Measurements from ENCODE around the gene GPR31.
A peak's percentile ranks its signal among the peaks of the same experiment; 100 is the strongest.

GPR31 gene

DNA sequence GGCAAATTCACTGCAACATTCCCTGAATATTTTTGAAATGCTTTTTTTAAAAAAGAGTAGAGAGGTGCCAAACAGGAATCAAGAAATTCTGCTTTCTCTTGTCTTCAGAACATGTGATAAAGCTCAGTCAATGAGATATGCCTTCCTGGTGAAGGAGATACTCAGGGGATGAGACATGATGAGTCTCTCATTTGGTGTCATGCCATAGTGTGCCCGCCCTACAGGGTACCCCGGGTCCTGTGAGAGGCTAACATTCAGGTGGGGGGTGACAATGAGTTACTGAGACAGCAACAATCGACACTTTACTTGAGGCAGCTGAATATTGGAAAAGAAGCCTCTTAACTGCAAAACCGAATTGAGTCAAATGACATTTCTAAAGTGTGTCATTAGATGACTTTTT, 28.2 kb downstream of the GPR31 start:
- Histone ChIP-seq H3K27ac (ENCODE audit: low read depth in 2 of 2, low read length in 2 of 2) (no peak overlapping the region), H3K9me3 (ENCODE audit: control insufficient read depth in 2 of 2, low read length in 2 of 2) (no peaks in the 10 kb centered on the region), H3K27me3 (ENCODE audit: control insufficient read depth in 2 of 2, insufficient read depth in 2 of 2, low read length in 2 of 2) (no peaks in the 10 kb centered on the region), H3K4me1 (ENCODE audit: control insufficient read depth in 2 of 2, insufficient read depth in 2 of 2, low read length in 2 of 2) (no peaks in the 10 kb centered on the region), H3K4me3 (ENCODE audit: low read length in 2 of 2) (no peak overlapping the region), H3K9ac (ENCODE audit: low read depth in 1 of 2, low read length in 2 of 2) (no peak overlapping the region), H3K36me3 (ENCODE audit: control insufficient read depth in 2 of 2, insufficient read depth in 2 of 2, low read length in 2 of 2) (no peaks in the 10 kb centered on the region)

DNA sequence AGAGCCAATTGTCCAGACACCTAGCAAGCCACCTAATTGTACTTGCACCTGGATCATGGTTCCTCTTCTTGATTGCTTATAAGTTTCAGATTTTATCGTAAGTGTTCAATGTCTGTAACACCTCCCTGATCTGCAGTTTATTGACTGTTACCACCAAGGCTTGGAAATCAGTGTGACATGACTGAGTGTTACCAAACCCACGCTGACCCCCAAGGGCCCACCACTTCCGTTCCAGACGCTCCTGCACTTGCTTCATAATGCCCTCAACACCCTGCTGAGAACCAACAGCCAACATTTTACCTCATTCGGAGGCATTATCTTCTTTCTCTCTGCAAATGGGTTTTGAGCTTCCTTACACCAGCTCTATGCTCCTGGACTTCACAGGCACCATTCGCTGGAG, 28.6 kb downstream of the GPR31 start:
- H3K9me3 ChIP-seq (ENCODE audit: control insufficient read depth in 2 of 2, low read length in 2 of 2): no peaks in the 10 kb centered on the region
- H3K9ac ChIP-seq (ENCODE audit: low read depth in 1 of 2, low read length in 2 of 2): no peak overlapping the region
- no peak overlapping the region for H3K27ac ChIP-seq (ENCODE audit: low read depth in 2 of 2, low read length in 2 of 2)
- H3K4me3 ChIP-seq (ENCODE audit: low read length in 2 of 2): no peak overlapping the region
- H3K27me3 ChIP-seq (ENCODE audit: control insufficient read depth in 2 of 2, insufficient read depth in 2 of 2, low read length in 2 of 2): no peaks in the 10 kb centered on the region
- no peaks in the 10 kb centered on the region for H3K4me1 ChIP-seq (ENCODE audit: control insufficient read depth in 2 of 2, insufficient read depth in 2 of 2, low read length in 2 of 2)
- H3K36me3 ChIP-seq (ENCODE audit: control insufficient read depth in 2 of 2, insufficient read depth in 2 of 2, low read length in 2 of 2): no peaks in the 10 kb centered on the region

DNA sequence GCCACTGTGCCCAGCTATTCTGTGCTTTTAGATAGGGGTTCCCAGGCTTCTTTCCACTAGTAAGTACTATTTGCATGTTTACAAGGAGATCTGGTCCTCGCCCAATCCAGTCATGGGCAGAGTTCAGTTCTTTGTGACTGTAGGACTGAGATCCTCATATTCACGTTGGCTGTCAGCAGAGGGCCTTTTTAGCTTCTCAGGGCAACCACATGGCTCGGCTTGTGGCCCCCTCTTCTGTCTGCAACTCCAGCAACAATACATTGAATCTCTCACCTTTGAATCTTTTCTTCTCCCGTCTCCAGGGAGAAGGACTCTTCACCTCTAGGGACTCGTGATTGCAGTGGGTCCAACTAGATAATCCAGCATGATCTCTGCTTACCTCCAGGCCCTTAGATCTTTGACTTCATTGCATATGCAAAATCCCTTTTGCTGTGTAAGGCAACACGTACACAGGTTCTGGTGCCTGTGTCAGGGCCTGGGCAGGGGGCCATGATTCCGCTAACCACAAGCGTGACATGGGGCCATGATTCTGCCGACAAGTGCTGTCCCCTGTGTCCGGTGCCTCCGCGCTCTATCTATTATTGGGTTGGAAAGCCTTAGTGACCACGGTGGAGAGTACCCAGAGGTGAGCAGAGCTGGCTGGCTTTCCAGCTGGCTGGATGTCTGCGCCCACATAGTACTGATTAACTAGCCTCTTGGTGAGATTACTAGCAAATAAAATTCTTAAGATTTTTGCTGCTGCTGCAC, 29.8 kb downstream of the GPR31 start:
- Histone ChIP-seq H3K9ac (ENCODE audit: low read depth in 1 of 2, low read length in 2 of 2) (no peak overlapping the region), H3K27me3 (ENCODE audit: control insufficient read depth in 2 of 2, insufficient read depth in 2 of 2, low read length in 2 of 2) (no peaks in the 10 kb centered on the region), H3K4me3 (ENCODE audit: low read length in 2 of 2) (no peak overlapping the region), H3K4me1 (ENCODE audit: control insufficient read depth in 2 of 2, insufficient read depth in 2 of 2, low read length in 2 of 2) (peaks cover 0 to 3% of the 10 kb centered on the region in 2 donors), H3K36me3 (ENCODE audit: control insufficient read depth in 2 of 2, insufficient read depth in 2 of 2, low read length in 2 of 2) (no peaks in the 10 kb centered on the region), H3K27ac (ENCODE audit: low read depth in 2 of 2, low read length in 2 of 2) (no peak overlapping the region), H3K9me3 (ENCODE audit: control insufficient read depth in 2 of 2, low read length in 2 of 2) (no peaks in the 10 kb centered on the region)

GRCh38 chr6:167125855-167126349, 31.9 kb downstream of the GPR31 start:
- Histone ChIP-seq H3K9me3 (ENCODE audit: control insufficient read depth in 2 of 2, low read length in 2 of 2) (no peaks in the 10 kb centered on the region), H3K4me1 (ENCODE audit: control insufficient read depth in 2 of 2, insufficient read depth in 2 of 2, low read length in 2 of 2) (peaks cover 0 to 4% of the 10 kb centered on the region in 2 donors), H3K27ac (ENCODE audit: low read depth in 2 of 2, low read length in 2 of 2) (no peak overlapping the region), H3K36me3 (ENCODE audit: control insufficient read depth in 2 of 2, insufficient read depth in 2 of 2, low read length in 2 of 2) (no peaks in the 10 kb centered on the region), H3K4me3 (ENCODE audit: low read length in 2 of 2) (no peak overlapping the region), H3K27me3 (ENCODE audit: control insufficient read depth in 2 of 2, insufficient read depth in 2 of 2, low read length in 2 of 2) (no peaks in the 10 kb centered on the region), H3K9ac (ENCODE audit: low read depth in 1 of 2, low read length in 2 of 2) (no peak overlapping the region)

GRCh38 chr6:167125410-167125809, 32.4 kb downstream of the GPR31 start:
- Histone ChIP-seq H3K4me3 (ENCODE audit: low read length in 2 of 2) (peak overlapping the region in 1 of 2 donors; percentile 32), H3K4me1 (ENCODE audit: control insufficient read depth in 2 of 2, insufficient read depth in 2 of 2, low read length in 2 of 2) (peaks cover 0 to 4% of the 10 kb centered on the region in 2 donors), H3K27me3 (ENCODE audit: control insufficient read depth in 2 of 2, insufficient read depth in 2 of 2, low read length in 2 of 2) (no peaks in the 10 kb centered on the region), H3K36me3 (ENCODE audit: control insufficient read depth in 2 of 2, insufficient read depth in 2 of 2, low read length in 2 of 2) (no peaks in the 10 kb centered on the region), H3K9me3 (ENCODE audit: control insufficient read depth in 2 of 2, low read length in 2 of 2) (no peaks in the 10 kb centered on the region), H3K27ac (ENCODE audit: low read depth in 2 of 2, low read length in 2 of 2) (no peak overlapping the region), H3K9ac (ENCODE audit: low read depth in 1 of 2, low read length in 2 of 2) (no peak overlapping the region)

DNA sequence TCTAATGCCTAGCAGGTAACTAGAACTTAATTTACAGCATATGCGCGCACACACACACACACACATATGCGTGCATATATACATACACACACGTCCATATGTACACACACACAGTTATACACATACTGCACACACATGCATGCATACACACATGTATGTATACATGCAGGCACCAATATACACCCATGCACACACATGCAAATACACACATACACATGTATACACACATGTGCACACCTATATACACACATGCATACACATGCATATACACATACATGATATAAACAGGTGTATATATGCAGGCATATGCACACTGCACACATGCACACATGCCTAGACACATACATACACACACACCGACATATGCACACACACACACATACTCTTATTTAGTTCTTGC, 33.0 kb downstream of the GPR31 start:
- no peak overlapping the region for H3K9ac ChIP-seq (ENCODE audit: low read depth in 1 of 2, low read length in 2 of 2)
- H3K27me3 ChIP-seq (ENCODE audit: control insufficient read depth in 2 of 2, insufficient read depth in 2 of 2, low read length in 2 of 2): no peaks in the 10 kb centered on the region
- peak overlapping the region in 1 of 2 donors; percentile 45 for H3K4me3 ChIP-seq (ENCODE audit: low read length in 2 of 2)
- H3K4me1 ChIP-seq (ENCODE audit: control insufficient read depth in 2 of 2, insufficient read depth in 2 of 2, low read length in 2 of 2): peaks cover 0 to 4% of the 10 kb centered on the region in 2 donors
- no peaks in the 10 kb centered on the region for H3K36me3 ChIP-seq (ENCODE audit: control insufficient read depth in 2 of 2, insufficient read depth in 2 of 2, low read length in 2 of 2)
- no peaks in the 10 kb centered on the region for H3K9me3 ChIP-seq (ENCODE audit: control insufficient read depth in 2 of 2, low read length in 2 of 2)
- H3K27ac ChIP-seq (ENCODE audit: low read depth in 2 of 2, low read length in 2 of 2): no peak overlapping the region

- Histone ChIP-seq H3K4me1 (ENCODE audit: control insufficient read depth in 2 of 2, insufficient read depth in 2 of 2, low read length in 2 of 2) (peaks cover 0 to 4% of the 10 kb centered on the region in 2 donors), H3K9me3 (ENCODE audit: control insufficient read depth in 2 of 2, low read length in 2 of 2) (no peaks in the 10 kb centered on the region), H3K4me3 (ENCODE audit: low read length in 2 of 2) (peak within 1 kb of the TSS in 1 of 2 donors; percentile 37), H3K27ac (ENCODE audit: low read depth in 2 of 2, low read length in 2 of 2) (peak within 1 kb of the TSS; percentile 32 to 59), H3K36me3 (ENCODE audit: control insufficient read depth in 2 of 2, insufficient read depth in 2 of 2, low read length in 2 of 2) (no peaks in the 10 kb centered on the region), H3K9ac (ENCODE audit: low read depth in 1 of 2, low read length in 2 of 2) (no peak within 1 kb of the TSS), H3K27me3 (ENCODE audit: control insufficient read depth in 2 of 2, insufficient read depth in 2 of 2, low read length in 2 of 2) (no peaks in the 10 kb centered on the region)
Observed at GRCh38 chr6:167122827-167123657, 34.7 kb downstream of the GPR31 start, which contains the start of gene CCR6. CCR6 (plus strand) TSS chr6:167123096; CDS start chr6:167136135, 13,039 bp downstream.

GRCh38 chr6:167122041-167122826, 35.5 kb downstream of the GPR31 start:
- Histone ChIP-seq H3K4me3 (ENCODE audit: low read length in 2 of 2) (peak overlapping the region in 1 of 2 donors; percentile 37), H3K4me1 (ENCODE audit: control insufficient read depth in 2 of 2, insufficient read depth in 2 of 2, low read length in 2 of 2) (peaks cover 0 to 4% of the 10 kb centered on the region in 2 donors), H3K27ac (ENCODE audit: low read depth in 2 of 2, low read length in 2 of 2) (peak overlapping the region; percentile 32 to 59), H3K36me3 (ENCODE audit: control insufficient read depth in 2 of 2, insufficient read depth in 2 of 2, low read length in 2 of 2) (no peaks in the 10 kb centered on the region), H3K9ac (ENCODE audit: low read depth in 1 of 2, low read length in 2 of 2) (no peak overlapping the region), H3K9me3 (ENCODE audit: control insufficient read depth in 2 of 2, low read length in 2 of 2) (no peaks in the 10 kb centered on the region), H3K27me3 (ENCODE audit: control insufficient read depth in 2 of 2, insufficient read depth in 2 of 2, low read length in 2 of 2) (no peaks in the 10 kb centered on the region)

- Histone ChIP-seq H3K9ac (ENCODE audit: low read depth in 1 of 2, low read length in 2 of 2) (peak overlapping the region in 1 of 2 donors; percentile 14), H3K4me3 (ENCODE audit: low read length in 2 of 2) (peak overlapping the region in 1 of 2 donors; percentile 20), H3K27me3 (ENCODE audit: control insufficient read depth in 2 of 2, insufficient read depth in 2 of 2, low read length in 2 of 2) (no peaks in the 10 kb centered on the region), H3K4me1 (ENCODE audit: control insufficient read depth in 2 of 2, insufficient read depth in 2 of 2, low read length in 2 of 2) (peaks cover 0 to 4% of the 10 kb centered on the region in 2 donors), H3K27ac (ENCODE audit: low read depth in 2 of 2, low read length in 2 of 2) (peak overlapping the region in 1 of 2 donors; percentile 59), H3K9me3 (ENCODE audit: control insufficient read depth in 2 of 2, low read length in 2 of 2) (no peaks in the 10 kb centered on the region), H3K36me3 (ENCODE audit: control insufficient read depth in 2 of 2, insufficient read depth in 2 of 2, low read length in 2 of 2) (no peaks in the 10 kb centered on the region)
Observed at GRCh38 chr6:167121335-167121841, 36.4 kb downstream of the GPR31 start.
